ENCODE measurements around the gene ZNF281.

DNA sequence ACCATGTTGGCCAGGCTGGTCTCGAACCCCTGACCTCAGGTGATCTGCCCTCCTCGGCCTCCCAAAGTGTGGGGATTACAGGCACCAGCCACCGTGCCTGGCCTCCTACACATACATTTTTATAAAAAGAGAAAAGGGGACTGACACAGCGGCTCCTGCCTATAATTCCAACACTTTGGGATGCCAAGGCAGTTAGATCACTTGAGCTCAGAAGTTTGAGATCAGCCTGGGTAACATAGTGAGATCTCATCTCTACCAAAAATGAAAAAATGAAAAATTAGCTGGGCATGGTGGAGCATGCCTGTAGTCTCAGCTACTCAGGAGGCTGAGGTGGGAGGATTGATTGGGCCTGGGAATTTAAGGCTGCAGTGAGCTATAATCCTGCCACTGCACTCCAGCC, 23.4 kb downstream of the ZNF281 start:
- TF ChIP-seq, protein P1, sequence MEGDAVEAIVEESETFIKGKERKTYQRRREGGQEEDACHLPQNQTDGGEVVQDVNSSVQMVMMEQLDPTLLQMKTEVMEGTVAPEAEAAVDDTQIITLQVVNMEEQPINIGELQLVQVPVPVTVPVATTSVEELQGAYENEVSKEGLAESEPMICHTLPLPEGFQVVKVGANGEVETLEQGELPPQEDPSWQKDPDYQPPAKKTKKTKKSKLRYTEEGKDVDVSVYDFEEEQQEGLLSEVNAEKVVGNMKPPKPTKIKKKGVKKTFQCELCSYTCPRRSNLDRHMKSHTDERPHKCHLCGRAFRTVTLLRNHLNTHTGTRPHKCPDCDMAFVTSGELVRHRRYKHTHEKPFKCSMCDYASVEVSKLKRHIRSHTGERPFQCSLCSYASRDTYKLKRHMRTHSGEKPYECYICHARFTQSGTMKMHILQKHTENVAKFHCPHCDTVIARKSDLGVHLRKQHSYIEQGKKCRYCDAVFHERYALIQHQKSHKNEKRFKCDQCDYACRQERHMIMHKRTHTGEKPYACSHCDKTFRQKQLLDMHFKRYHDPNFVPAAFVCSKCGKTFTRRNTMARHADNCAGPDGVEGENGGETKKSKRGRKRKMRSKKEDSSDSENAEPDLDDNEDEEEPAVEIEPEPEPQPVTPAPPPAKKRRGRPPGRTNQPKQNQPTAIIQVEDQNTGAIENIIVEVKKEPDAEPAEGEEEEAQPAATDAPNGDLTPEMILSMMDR (IDR thresholded peaks at IDR 0.05; ENCODE audit: insufficient read depth, low read depth, low read length) = no peak
- no peak for TF ChIP-seq EZH2 (IDR thresholded peaks at IDR 0.05; ENCODE audit: insufficient read depth, low read length)
